HepG2 (cell line): ENCODE measurements around the gene SYNPR. TPM values are rescaled to one million over a fixed set of nuclear protein-coding genes. Genes with fewer than 3 reads are reported as not detected.

Source experiments
- ATAC-seq: fragments of 200-7000 bp; cut with Tn5 transposase; 3 replicates; pipeline ENCODE4 v1.9.1; 2020; ENCODE audit warnings: mild to moderate bottlenecking, moderate library complexity
- BruUV-seq: library from RNA; stranded (reverse); fragments of 400-500 nt; replicated peaks from 2 replicates; lab custom pipeline; 2021; lab: Mats Ljungman, UMichigan
- CTCF ChIA-PET: fragments of 300-600 bp; formaldehyde crosslinking; extraction: SDS; loops from one replicate; lab custom pipeline; 2021; ENCODE audit warnings: low total read pairs, inconsistent platforms, low intra/inter-chr PET ratio; lab: Yijun Ruan, JAX
- POLR2A ChIA-PET: fragments of 350-600 bp; sonication (Branson Sonifier 250); formaldehyde crosslinking; loops from one replicate; lab custom pipeline; 2020; ENCODE audit warnings: antibody characterized with exemption, inconsistent platforms; lab: Yijun Ruan, JAX
- DNase-seq: peaks from one replicate; pipeline ENCODE4 v3.0.0-alpha.2; 2015; ENCODE audit warnings: low spot score
- FAIRE-seq: peaks from 3 replicates; lab custom pipeline; 2011; peaks lifted over from hg19 to GRCh38; lab: Jason Lieb, UNC
- H2AFZ ChIP-seq: one replicate; pipeline ENCODE4 v1.6.1; 2011; ENCODE audit warnings: low read length, inconsistent platforms
- H3K27ac ChIP-seq: fragments of 300-600 bp; 3 replicates; pipeline ENCODE4 v1.8.0; 2011; ENCODE audit warnings: mixed run types, mild to moderate bottlenecking, mixed read lengths, low read length, inconsistent platforms; ENCODE audit not compliant: insufficient read depth; ENCODE audit errors: extremely low read length
- H3K27me3 ChIP-seq, 2 experiments: fragments of 200-600 bp in 1 of 2; 2 replicates in 1 of 2; 3 replicates in 1 of 2; pipeline versions ENCODE4 v1.6.0 to v1.8.0; 2011; ENCODE audit warnings: low read length in 2 of 2, mild to moderate bottlenecking in 2 of 2, moderate library complexity in 2 of 2, inconsistent platforms in 1 of 2; ENCODE audit not compliant: insufficient read depth in 2 of 2, control insufficient read depth in 1 of 2
- H3K36me3 ChIP-seq, 2 experiments: fragments of 200-600 bp in 1 of 2; replicated peaks in 1 of 2; 2 replicates in 1 of 2; 3 replicates in 1 of 2; pipeline versions ENCODE4 v1.5.1 to v1.8.0; 2011; ENCODE audit warnings: low read length in 2 of 2, inconsistent platforms in 1 of 2; ENCODE audit not compliant: insufficient read depth in 2 of 2, control insufficient read depth in 1 of 2
- H3K4me1 ChIP-seq: 2 replicates; pipeline ENCODE4 v1.5.1; 2012; ENCODE audit warnings: low read length, inconsistent platforms; ENCODE audit not compliant: insufficient read depth
- H3K4me2 ChIP-seq: 2 replicates; pipeline ENCODE4 v1.6.0; 2011; ENCODE audit warnings: low read depth, low read length, inconsistent platforms
- H3K4me3 ChIP-seq, 3 experiments: fragments of 200-600 bp in 1 of 3; sonication (generic), shearing (Covaris generic) in 1 of 3; replicated peaks in 1 of 3; 2 replicates each; pipeline ENCODE4 v1.5.1; 2011 to 2016; ENCODE audit warnings: low read length in 3 of 3, inconsistent platforms in 2 of 3, low read depth in 2 of 3, mild to moderate bottlenecking in 2 of 3, control low read depth in 1 of 3, mixed read lengths in 1 of 3; ENCODE audit not compliant: insufficient read depth in 1 of 3
- H3K79me2 ChIP-seq: one replicate; pipeline ENCODE4 v1.6.1; 2011; ENCODE audit warnings: low read length, inconsistent platforms; ENCODE audit not compliant: insufficient read depth
- H3K9ac ChIP-seq: 2 replicates; pipeline ENCODE4 v1.6.0; 2011; ENCODE audit warnings: mild to moderate bottlenecking, low read depth, low read length, inconsistent platforms; ENCODE audit not compliant: insufficient read depth
- H3K9me3 ChIP-seq: 2 replicates; pipeline ENCODE4 v1.5.1; 2012; ENCODE audit warnings: mild to moderate bottlenecking, low read length
- H4K20me1 ChIP-seq: 2 replicates; pipeline ENCODE4 v1.6.0; 2011; ENCODE audit warnings: inconsistent platforms, mild to moderate bottlenecking, low read length, moderate library complexity; ENCODE audit not compliant: insufficient read depth
- FOXK2 ChIP-seq: fragments of 450-650 bp; IDR thresholded peaks from 2 replicates; pipeline ENCODE4 v1.6.1; 2016
- GPN1 ChIP-seq: sonication (generic); formaldehyde crosslinking; IDR thresholded peaks from 2 replicates; pipeline ENCODE4 v1.5.1; 2020; ENCODE audit warnings: missing genetic modification reagents, borderline replicate concordance
- HDAC6 ChIP-seq: fragments of 200-600 bp; sonication (generic); IDR thresholded peaks from 2 replicates; pipeline ENCODE4 v1.7.0; 2017; ENCODE audit warnings: mild to moderate bottlenecking, antibody characterized with exemption, low read length, low read depth
- IRF2 ChIP-seq: IDR thresholded peaks from 2 replicates; pipeline ENCODE4 v1.6.1; 2018; ENCODE audit warnings: missing genetic modification reagents, missing compliant biosample characterization
- KLF13 ChIP-seq: sonication (generic); formaldehyde crosslinking; IDR thresholded peaks from 2 replicates; pipeline ENCODE4 v1.4.0; 2020; ENCODE audit warnings: mild to moderate bottlenecking, missing genetic modification reagents
- PAWR ChIP-seq: sonication (generic); formaldehyde crosslinking; IDR thresholded peaks from 2 replicates; pipeline ENCODE4 v1.4.0; 2020; ENCODE audit warnings: missing genetic modification reagents, mild to moderate bottlenecking, borderline replicate concordance
- RBM22 ChIP-seq: fragments of 200-400 bp; formaldehyde crosslinking; optimal IDR thresholded peaks from 2 replicates; pipeline ENCODE3; 2017; ENCODE audit warnings: mild to moderate bottlenecking, low read length, moderate library complexity
- SETDB1 ChIP-seq: sonication (generic); formaldehyde crosslinking; IDR thresholded peaks from 2 replicates; pipeline ENCODE4 v1.5.1; 2020; ENCODE audit warnings: missing genetic modification reagents, mild to moderate bottlenecking, borderline replicate concordance
- ZC3H4 ChIP-seq: sonication (generic); formaldehyde crosslinking; IDR thresholded peaks from 2 replicates; pipeline ENCODE4 v1.4.0; 2020; ENCODE audit warnings: missing genetic modification reagents, borderline replicate concordance
- ZNF629 ChIP-seq: sonication (generic); formaldehyde crosslinking; conservative IDR thresholded peaks from 2 replicates; pipeline ENCODE4 v1.5.0; 2020; ENCODE audit warnings: missing genetic modification reagents
- WGBS: methylation state at CpG from one replicate; pipeline ENCODE4 v1.1.6; 2017; ENCODE audit warnings: low lambda C conversion rate; 5-methylcytosine and 5-hydroxymethylcytosine counted together
- in situ Hi-C: cut with HindIII; loops from 2 replicates; pipeline ENCODE4 v1.10.0; 2017; ENCODE audit warnings: low pct_unique_long_range_greater_than_20kb; ENCODE audit not compliant: extremely low pct_ligation_motif_present
- intact Hi-C: fragments of 100-400 bp; cut with micrococcal nuclease; formaldehyde crosslinking; loops from one replicate; pipeline ENCODE4 v1.10.0; 2022; ENCODE audit not compliant: unreplicated experiment
- polyA plus RNA-seq, 8 experiments: library from polyadenylated mRNA; depleted of rRNA in 3 of 8; stranded (reverse) in 7 of 8; unstranded in 1 of 8; fragments of >200 nt; fragmentation: Illumina TruSeq in 4 of 8; extraction: Trizol in 4 of 8; gene quantifications; 2 replicates each; pipeline versions ENCODE4 v1.2.1 to v1.2.3, GENCODE V29; 2011 to 2016; ENCODE audit warnings: low read depth in 4 of 8, missing spikeins in 1 of 8, mixed read lengths in 1 of 8; ENCODE audit not compliant: insufficient read depth in 1 of 8
- total RNA-seq, 5 experiments: library from RNA; depleted of rRNA; stranded (reverse); fragments of >200 nt; fragmentation: Illumina TruSeq; extraction: Trizol; gene quantifications; 2 replicates each; pipeline ENCODE4 v1.2.3, GENCODE V29; 2016; ENCODE audit warnings: low read depth in 1 of 5
- TF ChIP-seq, protein P1 (sequence below): sonication (generic); formaldehyde crosslinking; IDR thresholded peaks from 2 replicates; pipeline ENCODE4 v1.5.0; 2020; ENCODE audit warnings: missing genetic modification reagents
- TF ChIP-seq, protein P2 (sequence below): IDR thresholded peaks from 2 replicates; pipeline ENCODE4 v1.6.1; 2016
- TF ChIP-seq, protein P3 (sequence below): sonication (generic); formaldehyde crosslinking; IDR thresholded peaks from 2 replicates; pipeline ENCODE4 v1.9.0; 2022; ENCODE audit warnings: missing genetic modification reagents, mild to moderate bottlenecking, borderline replicate concordance
- TF ChIP-seq, protein P4 (sequence below): sonication (generic); formaldehyde crosslinking; IDR thresholded peaks from 2 replicates; pipeline ENCODE4 v1.4.0; 2020; ENCODE audit warnings: mild to moderate bottlenecking, missing genetic modification reagents

The SYNPR gene
- total and polyA plus RNA-seq, 2 of the 13 experiments (the other 11 are each of a cell fraction or from before 2014, with no cell fraction given) = 0.04 TPM; not detected in 1

DNA sequence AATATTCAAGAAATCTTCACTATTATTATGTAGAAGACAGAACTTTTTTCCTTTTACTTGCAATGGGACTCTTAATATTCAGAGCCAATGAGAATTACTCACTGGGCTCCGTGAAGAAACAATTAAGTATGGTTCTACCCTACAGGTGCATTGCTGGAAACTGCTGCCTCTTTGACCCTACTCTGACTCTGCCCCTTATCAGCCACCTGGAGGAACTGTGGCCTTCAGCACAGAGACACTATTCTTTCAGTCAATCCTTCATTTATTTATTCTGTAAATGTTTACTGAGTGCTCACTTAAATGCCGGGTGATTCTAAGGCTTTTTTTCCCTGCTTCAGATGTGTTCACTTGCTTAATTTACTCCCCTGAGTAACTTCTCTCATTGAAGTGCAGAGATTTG lies 163.2 kb downstream of the SYNPR start:
- Histone ChIP-seq H3K36me3 (no peaks in the 10 kb centered on the region), H3K4me2 (no peak overlapping the region), H3K9ac (no peak overlapping the region), H3K4me3 (no peak overlapping the region), H3K79me2 (no peaks in the 10 kb centered on the region), H2AFZ (no peak overlapping the region), H3K9me3 (no peaks in the 10 kb centered on the region), H3K27me3 (peaks cover 0 to 2% of the 10 kb centered on the region in 2 experiments; a peak in 3 of 5 replicates), H4K20me1 (no peaks in the 10 kb centered on the region), H3K27ac (no peak overlapping the region), H3K4me1 (no peaks in the 10 kb centered on the region)
- TF ChIP-seq ZNF629 = no peak
- no peak for TF ChIP-seq GPN1 (CRISPR knock-in tag)
- TF ChIP-seq ZC3H4 (CRISPR knock-in tag) = no peak
- TF ChIP-seq, protein P1, sequence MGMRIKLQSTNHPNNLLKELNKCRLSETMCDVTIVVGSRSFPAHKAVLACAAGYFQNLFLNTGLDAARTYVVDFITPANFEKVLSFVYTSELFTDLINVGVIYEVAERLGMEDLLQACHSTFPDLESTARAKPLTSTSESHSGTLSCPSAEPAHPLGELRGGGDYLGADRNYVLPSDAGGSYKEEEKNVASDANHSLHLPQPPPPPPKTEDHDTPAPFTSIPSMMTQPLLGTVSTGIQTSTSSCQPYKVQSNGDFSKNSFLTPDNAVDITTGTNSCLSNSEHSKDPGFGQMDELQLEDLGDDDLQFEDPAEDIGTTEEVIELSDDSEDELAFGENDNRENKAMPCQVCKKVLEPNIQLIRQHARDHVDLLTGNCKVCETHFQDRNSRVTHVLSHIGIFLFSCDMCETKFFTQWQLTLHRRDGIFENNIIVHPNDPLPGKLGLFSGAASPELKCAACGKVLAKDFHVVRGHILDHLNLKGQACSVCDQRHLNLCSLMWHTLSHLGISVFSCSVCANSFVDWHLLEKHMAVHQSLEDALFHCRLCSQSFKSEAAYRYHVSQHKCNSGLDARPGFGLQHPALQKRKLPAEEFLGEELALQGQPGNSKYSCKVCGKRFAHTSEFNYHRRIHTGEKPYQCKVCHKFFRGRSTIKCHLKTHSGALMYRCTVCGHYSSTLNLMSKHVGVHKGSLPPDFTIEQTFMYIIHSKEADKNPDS (CRISPR knock-in tag) = no peak
- TF ChIP-seq SETDB1 (CRISPR knock-in tag) = no peak
- TF ChIP-seq FOXK2 = no peak
- no peak for TF ChIP-seq KLF13
- TF ChIP-seq, protein P2, sequence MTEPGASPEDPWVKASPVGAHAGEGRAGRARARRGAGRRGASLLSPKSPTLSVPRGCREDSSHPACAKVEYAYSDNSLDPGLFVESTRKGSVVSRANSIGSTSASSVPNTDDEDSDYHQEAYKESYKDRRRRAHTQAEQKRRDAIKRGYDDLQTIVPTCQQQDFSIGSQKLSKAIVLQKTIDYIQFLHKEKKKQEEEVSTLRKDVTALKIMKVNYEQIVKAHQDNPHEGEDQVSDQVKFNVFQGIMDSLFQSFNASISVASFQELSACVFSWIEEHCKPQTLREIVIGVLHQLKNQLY = no peak
- TF ChIP-seq, protein P3, sequence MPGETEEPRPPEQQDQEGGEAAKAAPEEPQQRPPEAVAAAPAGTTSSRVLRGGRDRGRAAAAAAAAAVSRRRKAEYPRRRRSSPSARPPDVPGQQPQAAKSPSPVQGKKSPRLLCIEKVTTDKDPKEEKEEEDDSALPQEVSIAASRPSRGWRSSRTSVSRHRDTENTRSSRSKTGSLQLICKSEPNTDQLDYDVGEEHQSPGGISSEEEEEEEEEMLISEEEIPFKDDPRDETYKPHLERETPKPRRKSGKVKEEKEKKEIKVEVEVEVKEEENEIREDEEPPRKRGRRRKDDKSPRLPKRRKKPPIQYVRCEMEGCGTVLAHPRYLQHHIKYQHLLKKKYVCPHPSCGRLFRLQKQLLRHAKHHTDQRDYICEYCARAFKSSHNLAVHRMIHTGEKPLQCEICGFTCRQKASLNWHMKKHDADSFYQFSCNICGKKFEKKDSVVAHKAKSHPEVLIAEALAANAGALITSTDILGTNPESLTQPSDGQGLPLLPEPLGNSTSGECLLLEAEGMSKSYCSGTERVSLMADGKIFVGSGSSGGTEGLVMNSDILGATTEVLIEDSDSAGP = no peak
- no peak for TF ChIP-seq RBM22
- no peak for TF ChIP-seq PAWR (CRISPR knock-in tag)
- TF ChIP-seq IRF2 (CRISPR knock-in tag) = no peak
- TF ChIP-seq HDAC6 = no peak
- TF ChIP-seq, protein P4, sequence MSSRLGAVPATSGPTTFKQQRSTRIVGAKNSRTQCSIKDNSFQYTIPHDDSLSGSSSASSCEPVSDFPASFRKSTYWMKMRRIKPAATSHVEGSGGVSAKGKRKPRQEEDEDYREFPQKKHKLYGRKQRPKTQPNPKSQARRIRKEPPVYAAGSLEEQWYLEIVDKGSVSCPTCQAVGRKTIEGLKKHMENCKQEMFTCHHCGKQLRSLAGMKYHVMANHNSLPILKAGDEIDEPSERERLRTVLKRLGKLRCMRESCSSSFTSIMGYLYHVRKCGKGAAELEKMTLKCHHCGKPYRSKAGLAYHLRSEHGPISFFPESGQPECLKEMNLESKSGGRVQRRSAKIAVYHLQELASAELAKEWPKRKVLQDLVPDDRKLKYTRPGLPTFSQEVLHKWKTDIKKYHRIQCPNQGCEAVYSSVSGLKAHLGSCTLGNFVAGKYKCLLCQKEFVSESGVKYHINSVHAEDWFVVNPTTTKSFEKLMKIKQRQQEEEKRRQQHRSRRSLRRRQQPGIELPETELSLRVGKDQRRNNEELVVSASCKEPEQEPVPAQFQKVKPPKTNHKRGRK = no peak
- in situ Hi-C loops (no loop called here), intact Hi-C loops (no loop called here)
- DNase-seq (no peak), ATAC-seq (no peak), FAIRE-seq (no peak)
- no TSS peak for BruUV-seq
- ChIA-PET POLR2A (no interaction called here), CTCF (no interaction called here)
- WGBS = 0% methylated on average over 2 of the region's 2 CpGs
